Fibroblast of skin of right quadriceps (primary cell): Measurements from ENCODE around the gene SLAMF8.
A peak's percentile ranks its signal among the peaks of the same experiment; 100 is the strongest.

Source experiments
- DNase-seq: peaks from one replicate; pipeline ENCODE4 v3.0.0-alpha.2; 2013

Gene SLAMF8

GRCh38 chr1:159849626-159850366 lies 23.1 kb downstream of the SLAMF8 start:
- peak; percentile 60 for DNase-seq

- no peak for DNase-seq
Observed at GRCh38 chr1:159851407-159851806, 24.7 kb downstream of the SLAMF8 start.

GRCh38 chr1:159853417-159854115 lies 26.9 kb downstream of the SLAMF8 start:
- peak; percentile 44 for DNase-seq

- peak; percentile 25 for DNase-seq
Observed at GRCh38 chr1:159854116-159854692, 27.5 kb downstream of the SLAMF8 start.

- peak; percentile 80 for DNase-seq
Observed at GRCh38 chr1:159854693-159855192, 28.1 kb downstream of the SLAMF8 start.

- no peak for DNase-seq
Observed at GRCh38 chr1:159855709-159856108, 29.0 kb downstream of the SLAMF8 start.

GRCh38 chr1:159856576-159856975 lies 29.9 kb downstream of the SLAMF8 start:
- DNase-seq, result no peak

GRCh38 chr1:159857889-159858288 lies 31.2 kb downstream of the SLAMF8 start:
- no peak for DNase-seq

- no peak for DNase-seq
Observed at GRCh38 chr1:159859767-159860322, 33.2 kb downstream of the SLAMF8 start.

GRCh38 chr1:159860456-159860855 lies 33.8 kb downstream of the SLAMF8 start:
- DNase-seq, result no peak

- DNase-seq, result no peak
Observed at GRCh38 chr1:159861218-159861617, 34.5 kb downstream of the SLAMF8 start.

- no peak for DNase-seq
Observed at GRCh38 chr1:159862031-159862430, 35.4 kb downstream of the SLAMF8 start.

- no peak for DNase-seq
Observed at GRCh38 chr1:159862557-159862956, 35.9 kb downstream of the SLAMF8 start, which contains the start of gene VSIG8. TSS of gene VSIG8 (minus strand) at chr1:159862657. CDS start at chr1:159862521, 136 bp downstream.

- no peak for DNase-seq
Observed at GRCh38 chr1:159864262-159864661, 37.6 kb downstream of the SLAMF8 start.

GRCh38 chr1:159866066-159866465 lies 39.4 kb downstream of the SLAMF8 start:
- DNase-seq, result no peak

- DNase-seq, result no peak
Observed at GRCh38 chr1:159866905-159867663, 40.4 kb downstream of the SLAMF8 start.

- no peak for DNase-seq
Observed at GRCh38 chr1:159867664-159868026, 41.0 kb downstream of the SLAMF8 start.

- no peak for DNase-seq
Observed at GRCh38 chr1:159868766-159869165, 42.1 kb downstream of the SLAMF8 start.

GRCh38 chr1:159869173-159869572 lies 42.5 kb downstream of the SLAMF8 start:
- DNase-seq, result peak; percentile 55

- no peak for DNase-seq
Observed at GRCh38 chr1:159869607-159870006, 42.9 kb downstream of the SLAMF8 start.

- no peak for DNase-seq
Observed at GRCh38 chr1:159870704-159871103, 44.0 kb downstream of the SLAMF8 start.

GRCh38 chr1:159872891-159873290 lies 46.2 kb downstream of the SLAMF8 start:
- no peak for DNase-seq
